Stomach (tissue), 9 donors: ENCODE data around the gene LCK. TPM values are rescaled to one million over a fixed set of nuclear protein-coding genes. Genes with fewer than 3 reads are reported as not detected.

Experiments used
- DNase-seq, 2 donors: peaks; one replicate each; pipeline versions ENCODE4 v3.0.0 to v3.0.0-alpha.2; 2013 to 2019
- H3K27ac ChIP-seq, 5 donors: fragments of 200-600 bp in 4 of 5; sonication (generic) in 4 of 5; one replicate each; pipeline ENCODE4 v1.5.1; 2013 to 2019; ENCODE audit warnings: mild to moderate bottlenecking in 1 of 5, moderate library complexity in 1 of 5
- H3K27me3 ChIP-seq, 3 donors: fragments of 200-600 bp; sonication (generic); one replicate each; pipeline ENCODE4 v1.5.1; 2017 to 2019; ENCODE audit warnings: mixed run types in 1 of 3
- H3K36me3 ChIP-seq, 4 donors: fragments of 200-600 bp; sonication (generic); 1 replicate in 3 of 4; 2 replicates in 1 of 4; pipeline ENCODE4 v1.5.1; 2016 to 2019
- H3K4me1 ChIP-seq, 4 donors: fragments of 200-600 bp; sonication (generic); one replicate each; pipeline ENCODE4 v1.5.1; 2016 to 2019
- H3K4me3 ChIP-seq, 4 donors: fragments of 200-600 bp; sonication (generic) in 3 of 4; one replicate each; pipeline ENCODE4 v1.5.1; 2016 to 2019; ENCODE audit warnings: mild to moderate bottlenecking in 1 of 4
- H3K9me3 ChIP-seq, 4 donors: fragments of 200-600 bp; sonication (generic); one replicate each; pipeline ENCODE4 v1.5.1; 2016 to 2019
- EP300 ChIP-seq: sonication (generic); formaldehyde crosslinking; IDR thresholded peaks from one replicate; pipeline ENCODE4 v1.6.1; 2017; ENCODE audit warnings: antibody characterized with exemption
- POLR2A ChIP-seq, 4 donors: fragments of 450-650 bp; IDR thresholded peaks; one replicate each; pipeline ENCODE4 v1.6.1; 2016; ENCODE audit warnings: antibody characterized with exemption in 4 of 4, control low read depth in 2 of 4, mild to moderate bottlenecking in 1 of 4, moderate library complexity in 1 of 4
- POLR2AphosphoS5 ChIP-seq, 3 donors: sonication (generic); formaldehyde crosslinking; IDR thresholded peaks; one replicate each; pipeline ENCODE4 v1.6.1; 2016; ENCODE audit warnings: antibody characterized with exemption in 3 of 3
- WGBS, 5 donors: extraction: QIAGEN DNeasy Blood & Tissue Kit in 3 of 5; methylation state at CpG; one replicate each; pipeline versions ENCODE4 v1.1.5 to v1.1.7; 2013 to 2018; 5-methylcytosine and 5-hydroxymethylcytosine counted together
- intact Hi-C: fragments of 100-400 bp; cut with DNase I; formaldehyde crosslinking; loops from one replicate; pipeline ENCODE4 v1.15.1; 2023; ENCODE audit warnings: low total_unique reads
- polyA plus RNA-seq, 3 donors: library from polyadenylated mRNA; stranded (reverse); fragments of 200-250 nt; gene quantifications; one replicate each; pipeline ENCODE4 v1.2.3, GENCODE V29; 2013
- small RNA-seq, 4 donors: library from RNA; depleted of rRNA; stranded (forward); fragments of <200 nt; gene quantifications; one replicate each; pipeline ENCODE3, GENCODE V24; 2016
- total RNA-seq, 5 donors: library from RNA; depleted of rRNA; stranded (reverse); fragments of >200 nt; gene quantifications; one replicate each; pipeline versions ENCODE4 v1.1.0 to v1.2.3, GENCODE V29; 2014 to 2016
- TF ChIP-seq, protein P1 (sequence below), 7 experiments: fragments of 450-650 bp in 4 of 7; fragments of 200-600 bp in 3 of 7; sonication (generic) in 3 of 7; IDR thresholded peaks; one replicate each; pipeline ENCODE4 v1.5.1; 2016 to 2019; ENCODE audit warnings: antibody characterized with exemption in 7 of 7, control low read depth in 2 of 7, mild to moderate bottlenecking in 1 of 7
- donor health status: healthy with polysubstance abuse.
- donor health status: Bipolar disorder and iron deficiency.
- donor health status: healthy.

LCK gene
- total and polyA plus RNA-seq, 8 donors: 0.58 to 6.4 (median 2.2) TPM

DNA sequence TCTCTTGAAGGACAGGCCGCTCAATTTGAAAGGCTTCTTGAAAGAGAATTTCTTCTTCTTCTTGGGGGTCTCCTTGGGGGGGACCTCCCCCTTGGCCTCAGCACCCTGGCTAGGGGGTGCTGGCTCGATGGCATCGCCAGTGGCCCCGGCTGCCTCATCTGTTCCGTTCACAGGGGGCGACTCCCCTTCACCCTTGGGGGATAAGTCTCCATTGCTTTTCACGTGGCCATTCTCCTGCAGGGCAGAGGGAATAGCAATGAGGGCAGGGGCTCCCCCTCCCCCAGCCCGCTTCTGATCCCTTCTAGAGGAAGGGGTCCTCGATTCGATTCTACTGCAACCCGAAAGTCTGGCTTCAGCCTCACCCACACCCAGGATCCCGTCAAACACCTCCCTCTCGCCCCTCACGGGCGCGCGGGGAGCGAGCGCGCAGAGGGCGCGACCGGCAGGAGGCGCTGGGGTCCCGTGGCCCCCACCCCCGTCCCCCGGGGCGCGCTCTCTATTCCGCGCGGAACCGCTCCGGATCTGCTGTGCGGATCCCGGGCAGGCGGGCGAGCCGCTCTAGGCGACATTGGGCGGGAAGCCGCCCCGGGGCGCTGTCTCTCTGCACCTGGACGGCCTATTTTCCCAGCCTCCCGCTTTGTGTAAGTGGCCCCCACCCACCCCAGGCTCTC is 83.9 kb downstream of the LCK start:
- no peaks in the 10 kb centered on the region for H3K9me3 ChIP-seq
- WGBS, 5 donors: 0 to 7% (median 4%) methylated on average over 11 to 46 of the region's 46 CpGs
- H3K4me1 ChIP-seq: peaks cover 30 to 76% (median 61%) of the 10 kb centered on the region in 4 donors
- peak overlapping the region; percentile 68 to 83 (median 78) for H3K4me3 ChIP-seq
- intact Hi-C loops: no loop called here
- peak overlapping the region; percentile 85 to 88 (median 86) for H3K27ac ChIP-seq
- H3K36me3 ChIP-seq: peaks cover 21 to 43% (median 35%) of the 10 kb centered on the region in 4 donors
- H3K27me3 ChIP-seq: peaks cover 0 to 3% (median 0%) of the 10 kb centered on the region in 3 donors
- DNase-seq: peak; percentile 64 to 87
- no peak for TF ChIP-seq EP300
- TF ChIP-seq, protein P1, sequence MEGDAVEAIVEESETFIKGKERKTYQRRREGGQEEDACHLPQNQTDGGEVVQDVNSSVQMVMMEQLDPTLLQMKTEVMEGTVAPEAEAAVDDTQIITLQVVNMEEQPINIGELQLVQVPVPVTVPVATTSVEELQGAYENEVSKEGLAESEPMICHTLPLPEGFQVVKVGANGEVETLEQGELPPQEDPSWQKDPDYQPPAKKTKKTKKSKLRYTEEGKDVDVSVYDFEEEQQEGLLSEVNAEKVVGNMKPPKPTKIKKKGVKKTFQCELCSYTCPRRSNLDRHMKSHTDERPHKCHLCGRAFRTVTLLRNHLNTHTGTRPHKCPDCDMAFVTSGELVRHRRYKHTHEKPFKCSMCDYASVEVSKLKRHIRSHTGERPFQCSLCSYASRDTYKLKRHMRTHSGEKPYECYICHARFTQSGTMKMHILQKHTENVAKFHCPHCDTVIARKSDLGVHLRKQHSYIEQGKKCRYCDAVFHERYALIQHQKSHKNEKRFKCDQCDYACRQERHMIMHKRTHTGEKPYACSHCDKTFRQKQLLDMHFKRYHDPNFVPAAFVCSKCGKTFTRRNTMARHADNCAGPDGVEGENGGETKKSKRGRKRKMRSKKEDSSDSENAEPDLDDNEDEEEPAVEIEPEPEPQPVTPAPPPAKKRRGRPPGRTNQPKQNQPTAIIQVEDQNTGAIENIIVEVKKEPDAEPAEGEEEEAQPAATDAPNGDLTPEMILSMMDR (IDR thresholded peaks at IDR 0.05): peak in 5 of 7 experiments; percentile 23 to 82 (median 60)
- no peak for TF ChIP-seq POLR2A (IDR thresholded peaks at IDR 0.05)
- TF ChIP-seq POLR2AphosphoS5 (IDR thresholded peaks at IDR 0.05): peak in 1 of 3 donors; percentile 27

DNA sequence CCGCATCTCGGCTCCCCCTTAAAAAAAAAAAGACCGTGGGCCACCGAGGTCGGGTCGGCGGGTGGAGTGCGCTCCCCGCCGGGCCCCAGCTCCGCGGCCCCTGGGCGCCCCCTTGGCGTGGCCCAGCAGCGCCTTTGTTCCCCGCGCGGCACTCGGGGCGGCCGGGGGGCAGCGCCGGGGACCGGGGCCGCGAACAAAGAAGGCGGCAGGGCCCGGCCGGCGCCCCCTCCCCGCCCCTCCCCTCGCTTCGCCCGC is 84.4 kb downstream of the LCK start:
- no peak for DNase-seq
- H3K4me1 ChIP-seq: peaks cover 30 to 76% (median 61%) of the 10 kb centered on the region in 4 donors
- H3K9me3 ChIP-seq: no peaks in the 10 kb centered on the region
- WGBS, 5 donors: 0 to 1% (median 1%) methylated on average over 18 to 34 of the region's 34 CpGs; no CpG with 5 or more reads in 1 of the 5 donors
- TF ChIP-seq EP300: no peak
- no peak for TF ChIP-seq POLR2A (IDR thresholded peaks at IDR 0.05)
- TF ChIP-seq, protein P1 (IDR thresholded peaks at IDR 0.05): no peak
- TF ChIP-seq POLR2AphosphoS5 (IDR thresholded peaks at IDR 0.05): no peak
- H3K4me3 ChIP-seq: peak overlapping the region; percentile 68 to 83 (median 78)
- H3K36me3 ChIP-seq: peaks cover 20 to 38% (median 31%) of the 10 kb centered on the region in 4 donors
- peaks cover 0 to 3% (median 0%) of the 10 kb centered on the region in 3 donors for H3K27me3 ChIP-seq
- peak overlapping the region; percentile 85 to 88 (median 86) for H3K27ac ChIP-seq
- intact Hi-C loops: no loop called here

Small RNA genes within 50 kb of the gene (small RNA-seq; reads per million reads assigned to genes)
- gene RF00017 (0 reads per million in 4 donors), gene RF00019 (0 reads per million in 4 donors)

Other genes with a start within 250 kb of the LCK start
- 10 to 100 TPM; 21.4 to 99.9 (median 76.9) TPM for gene KHDRBS1, start 237.4 kb upstream of the LCK start, total RNA-seq
- gene KHDRBS1, start 237.4 kb upstream of the LCK start, polyA plus RNA-seq: 10 to 100 TPM; 50.3 to 64.5 (median 53.6) TPM
- gene TMEM39B, start 178.3 kb upstream of the LCK start, total RNA-seq: 1 to 10 TPM in 4 of 5 donors, not detected in 1; 2.2 to 6.2 (median 3.4) TPM
- 1 to 10 TPM; 4.7 to 9.7 (median 6.4) TPM for gene TMEM39B, start 178.3 kb upstream of the LCK start, polyA plus RNA-seq
- 10 to 100 TPM; 14.6 to 38.0 (median 32.6) TPM for gene KPNA6, start 143.2 kb upstream of the LCK start, total RNA-seq
- gene KPNA6, start 143.2 kb upstream of the LCK start, polyA plus RNA-seq: 10 to 100 TPM in 1 of 3 donors, 1 to 10 TPM in 2; 7.6 to 11.3 (median 8.5) TPM
- gene TXLNA, start 71.6 kb upstream of the LCK start, total RNA-seq: 10 to 100 TPM; 20.6 to 48.1 (median 28.0) TPM
- gene TXLNA, start 71.6 kb upstream of the LCK start, polyA plus RNA-seq: 10 to 100 TPM in 2 of 3 donors, 1 to 10 TPM in 1; 9.8 to 18.4 (median 12.1) TPM
- 10 to 100 TPM in 1 of 5 donors, 1 to 10 TPM in 1, under 1 TPM in 1, not detected in 2; 0.45 to 27.8 (median 5.3) TPM for gene CCDC28B, start 50.7 kb upstream of the LCK start, total RNA-seq
- 10 to 100 TPM in 2 of 3 donors, 1 to 10 TPM in 1; 8.7 to 11.8 (median 10.7) TPM for gene CCDC28B, start 50.7 kb upstream of the LCK start, polyA plus RNA-seq
- 1 to 10 TPM in 4 of 5 donors, not detected in 1; 2.3 to 5.5 (median 2.9) TPM for gene IQCC, start 45.6 kb upstream of the LCK start, total RNA-seq
- 1 to 10 TPM; 1.3 to 2.1 (median 1.7) TPM for gene IQCC, start 45.6 kb upstream of the LCK start, polyA plus RNA-seq
- gene DCDC2B, start 42.2 kb upstream of the LCK start, total RNA-seq: not detected
- gene DCDC2B, start 42.2 kb upstream of the LCK start, polyA plus RNA-seq: not detected
- 100 to 1,000 TPM in 1 of 5 donors, 10 to 100 TPM in 4; 19.1 to 169 (median 27.1) TPM for gene TMEM234, start 28.9 kb upstream of the LCK start, total RNA-seq
- gene TMEM234, start 28.9 kb upstream of the LCK start, polyA plus RNA-seq: 10 to 100 TPM; 11.6 to 14.3 (median 13.4) TPM
- gene EIF3I, start 28.9 kb upstream of the LCK start, total RNA-seq: 100 to 1,000 TPM in 2 of 5 donors, 10 to 100 TPM in 3; 21.1 to 444 (median 90.1) TPM
- 100 to 1,000 TPM; 180 to 245 (median 198) TPM for gene EIF3I, start 28.9 kb upstream of the LCK start, polyA plus RNA-seq
- 10 to 100 TPM in 1 of 5 donors, 1 to 10 TPM in 1, not detected in 3; 1.6 to 36.8 TPM for gene FAM167B, start 4.0 kb upstream of the LCK start, total RNA-seq
- gene FAM167B, start 4.0 kb upstream of the LCK start, polyA plus RNA-seq: 1 to 10 TPM; 3.6 to 7.1 (median 4.7) TPM
- gene HDAC1, start 40.8 kb downstream of the LCK start, total RNA-seq: 100 to 1,000 TPM in 1 of 5 donors, 10 to 100 TPM in 4; 62.0 to 143 (median 77.0) TPM
- gene HDAC1, start 40.8 kb downstream of the LCK start, polyA plus RNA-seq: 100 to 1,000 TPM in 1 of 3 donors, 10 to 100 TPM in 2; 50.7 to 113 (median 57.1) TPM
- 10 to 100 TPM in 4 of 5 donors, 1 to 10 TPM in 1; 7.6 to 99.4 (median 22.9) TPM for gene MARCKSL1, start 85.0 kb downstream of the LCK start, total RNA-seq
- 100 to 1,000 TPM in 1 of 3 donors, 10 to 100 TPM in 2; 46.4 to 100 (median 95.3) TPM for gene MARCKSL1, start 85.0 kb downstream of the LCK start, polyA plus RNA-seq
- gene FAM229A, start 111.2 kb downstream of the LCK start, total RNA-seq: 10 to 100 TPM in 2 of 5 donors, 1 to 10 TPM in 3; 2.2 to 21.6 (median 8.8) TPM
- gene FAM229A, start 111.2 kb downstream of the LCK start, polyA plus RNA-seq: 10 to 100 TPM in 1 of 3 donors, 1 to 10 TPM in 2; 7.8 to 10.3 (median 8.7) TPM
- gene TSSK3, start 111.3 kb downstream of the LCK start, total RNA-seq: under 1 TPM in 1 of 5 donors, not detected in 4; 0.92 TPM
- gene TSSK3, start 111.3 kb downstream of the LCK start, polyA plus RNA-seq: under 1 TPM in 1 of 3 donors, not detected in 2; 0.43 TPM
- 100 to 1,000 TPM in 1 of 5 donors, 10 to 100 TPM in 4; 35.9 to 126 (median 57.6) TPM for gene BSDC1, start 143.2 kb downstream of the LCK start, total RNA-seq
- 10 to 100 TPM; 23.8 to 39.0 (median 36.8) TPM for gene BSDC1, start 143.2 kb downstream of the LCK start, polyA plus RNA-seq
- gene ZBTB8B, start 213.8 kb downstream of the LCK start, total RNA-seq: under 1 TPM in 2 of 5 donors, not detected in 3; under 0.01 to 0.37 TPM
- under 1 TPM in 1 of 3 donors, not detected in 2; 0.15 TPM for gene ZBTB8B, start 213.8 kb downstream of the LCK start, polyA plus RNA-seq